K562 (cell line): ENCODE data around the gene MAPK1IP1L. TPM values are rescaled to one million over a fixed set of nuclear protein-coding genes. Genes with fewer than 3 reads are reported as not detected.
A peak's percentile ranks its signal among the peaks of the same experiment; 100 is the strongest.

Experiments
- ATF1 ChIP-seq, 2 experiments: fragments of 450-650 bp in 1 of 2; IDR thresholded peaks; 2 replicates each; pipeline ENCODE4 v1.6.1; 2016; ENCODE audit warnings: missing compliant biosample characterization in 1 of 2, missing genetic modification characterization in 1 of 2
- CC2D1A ChIP-seq: fragments of 450-650 bp; IDR thresholded peaks from 2 replicates; pipeline ENCODE4 v1.6.1; 2017; ENCODE audit warnings: mild to moderate bottlenecking
- ETV6 ChIP-seq, 3 experiments: fragments of 150-350 bp in 1 of 3; sonication (generic) in 1 of 3; formaldehyde crosslinking in 1 of 3; IDR thresholded peaks; 2 replicates each; pipeline versions ENCODE4 v1.6.1 to v1.8.0; 2014 to 2022; ENCODE audit warnings: borderline replicate concordance in 2 of 3, low read depth in 2 of 3, antibody characterized with exemption in 1 of 3, low read length in 1 of 3, mild to moderate bottlenecking in 1 of 3, missing genetic modification reagents in 1 of 3
- GMEB1 ChIP-seq: fragments of 250-450 bp; sonication (Bioruptor Pico); IDR thresholded peaks from 2 replicates; pipeline ENCODE4 v1.4.0; 2020; ENCODE audit warnings: mild to moderate bottlenecking
- HMG20B ChIP-seq: fragments of 250-450 bp; sonication (Bioruptor Pico); IDR thresholded peaks from 2 replicates; pipeline ENCODE4 v1.5.0; 2021; ENCODE audit warnings: mild to moderate bottlenecking
- HNRNPH1 ChIP-seq: fragments of 200-400 bp; formaldehyde crosslinking; optimal IDR thresholded peaks from 2 replicates; pipeline ENCODE3; 2017; ENCODE audit warnings: low read depth, mild to moderate bottlenecking, low read length, moderate library complexity
- HNRNPLL ChIP-seq: fragments of 200-400 bp; formaldehyde crosslinking; IDR thresholded peaks from 2 replicates; pipeline ENCODE4 v1.6.1; 2017; ENCODE audit warnings: low read length, low read depth, mild to moderate bottlenecking; ENCODE audit not compliant: poor library complexity, severe bottlenecking
- JUNB ChIP-seq: fragments of 450-650 bp; formaldehyde crosslinking; conservative IDR thresholded peaks from 2 replicates; pipeline ENCODE4 v1.4.0; 2020; ENCODE audit warnings: mild to moderate bottlenecking
- MGA ChIP-seq: fragments of 450-650 bp; IDR thresholded peaks from 2 replicates; pipeline ENCODE4 v1.6.1; 2016; ENCODE audit warnings: mild to moderate bottlenecking, moderate library complexity
- NBN ChIP-seq: fragments of 450-650 bp; IDR thresholded peaks from 2 replicates; pipeline ENCODE4 v1.6.1; 2016; ENCODE audit warnings: low read depth, mild to moderate bottlenecking
- PYGO2 ChIP-seq: fragments of 450-650 bp; IDR thresholded peaks from 2 replicates; pipeline ENCODE4 v1.6.1; 2016; ENCODE audit warnings: mild to moderate bottlenecking, missing genetic modification characterization, moderate library complexity, missing compliant biosample characterization
- TRIM24 ChIP-seq, 2 experiments: fragments of 450-650 bp; IDR thresholded peaks; 2 replicates each; pipeline ENCODE4 v1.6.1; 2016
- polyA plus RNA-seq, 8 experiments: library from polyadenylated mRNA; depleted of rRNA in 4 of 8; stranded (reverse) in 5 of 8; unstranded in 3 of 8; fragments of >200 nt; fragmentation: Nextera tagmentation in 2 of 8; fragmentation: Illumina TruSeq in 1 of 8; extraction: Ambion mirVana in 2 of 8; extraction: Trizol in 1 of 8; gene quantifications; 2 replicates each; pipeline versions ENCODE4 v1.2.1 to v1.2.3, GENCODE V29; 2011 to 2014; ENCODE audit warnings: inconsistent platforms in 1 of 8, missing spikeins in 1 of 8
- total RNA-seq, 7 experiments: library from RNA; depleted of rRNA in 6 of 7; stranded (reverse); fragments of >200 nt in 6 of 7; fragmentation: Illumina TruSeq in 2 of 7; extraction: Trizol in 2 of 7; gene quantifications; 2 replicates each; pipeline versions ENCODE4 v1.2.1 to v1.2.3, GENCODE V29; 2011 to 2021; ENCODE audit warnings: low replicate concordance in 1 of 7

Gene MAPK1IP1L
- total and polyA plus RNA-seq, 9 of the 15 experiments (the other 6 are each of a cell fraction or from before 2014, with no cell fraction given) = 32.7 to 99.4 (median 49.8) TPM

GRCh38 chr14:55107766-55108554, 56.5 kb downstream of the MAPK1IP1L start (continued):
- TF ChIP-seq HNRNPLL (no peak), CC2D1A (0 out of 2 replicates have a peak, but pooled peaks have one; percentile 21), PYGO2 (tag) (no peak), NBN (no peak), HNRNPH1 (no peak), JUNB (CRISPR knock-in tag) (peak; percentile 92), HMG20B (no peak), MGA (peak; percentile 98), TRIM24 (IDR thresholded peaks at IDR 0.05) (peak; percentile 31 to 40; a peak in 2 of 4 replicates), ETV6 (IDR thresholded peaks at IDR 0.05; ENCODE audit: borderline replicate concordance in 1 of 2, low read depth in 2 of 2, low read length in 1 of 2) (no peak), ETV6 (CRISPR knock-in tag; IDR thresholded peaks at IDR 0.05; ENCODE audit: borderline replicate concordance) (no peak), ATF1 (CRISPR knock-in tag; IDR thresholded peaks at IDR 0.05) (no peak), ATF1 (tag; IDR thresholded peaks at IDR 0.05) (peak; percentile 34; the same call in 1 of the 2 replicates), GMEB1 (0 out of 2 replicates have a peak, but pooled peaks have one; percentile 33)
